ENCODE data around the gene C7orf25. TPM values are rescaled to one million over a fixed set of nuclear protein-coding genes. Genes with fewer than 3 reads are reported as not detected.

C7orf25 gene
- total RNA-seq, 1 experiment from 2014 or later, result 2.7 TPM

- POLR2A ChIA-PET, result no interaction called here
- Mint-ChIP-seq H3K27ac (ENCODE audit: unreplicated experiment) (no peak overlapping the region), H3K9me3 (ENCODE audit: unreplicated experiment) (no peaks in the 10 kb centered on the region), H3K4me1 (ENCODE audit: low read depth, unreplicated experiment) (peaks cover 8% of the 10 kb centered on the region), H3K36me3 (ENCODE audit: insufficient read depth, unreplicated experiment) (peaks cover 49% of the 10 kb centered on the region), H3K4me3 (ENCODE audit: unreplicated experiment) (no peak overlapping the region), H3K27me3 (ENCODE audit: insufficient read depth, unreplicated experiment) (no peaks in the 10 kb centered on the region)
- Histone ChIP-seq H3K4me3 (ENCODE audit: low read depth, low read length) (no peak overlapping the region), H3K36me3 (ENCODE audit: control insufficient read depth, insufficient read depth, low read length) (no peaks in the 10 kb centered on the region), H3K9me3 (no peaks in the 10 kb centered on the region), H3K27me3 (replicated peaks; ENCODE audit: control insufficient read depth, insufficient read depth, low read length) (no peaks in the 10 kb centered on the region), H3K4me1 (0 out of 2 replicates have a peak, but pooled peaks cover 6% of the 10 kb centered on the region)
- intact Hi-C loops (cut with micrococcal nuclease; ENCODE audit: unreplicated experiment), result no loop called here
- CTCF ChIA-PET, result no interaction called here
- DNase-seq, result no peak
- no peak for TF ChIP-seq CTCF (IDR thresholded peaks at IDR 0.05; ENCODE audit: insufficient read depth in 1 of 2, low read depth in 1 of 2, low read length in 1 of 2, severe bottlenecking in 1 of 2, unreplicated experiment in 1 of 2)
- BruUV-seq (replicated peaks), result no TSS peak
Observed at GRCh38 chr7:42914421-42915045, 2.7 kb upstream of the C7orf25 start.

GRCh38 chr7:42914009-42914408 lies 2.1 kb upstream of the C7orf25 start:
- no peaks in the 10 kb centered on the region for H3K27me3 Mint-ChIP-seq (ENCODE audit: insufficient read depth, unreplicated experiment)

GRCh38 chr7:42913591-42913990 lies 1.7 kb upstream of the C7orf25 start:
- no peak for DNase-seq
- 0 out of 2 replicates have a peak, but pooled peaks cover 10% of the 10 kb centered on the region for H3K4me1 ChIP-seq
- no peak overlapping the region for H3K4me3 ChIP-seq (ENCODE audit: low read depth, low read length)
- Mint-ChIP-seq H3K4me1 (ENCODE audit: low read depth, unreplicated experiment) (peaks cover 9% of the 10 kb centered on the region), H3K27ac (ENCODE audit: unreplicated experiment) (no peak overlapping the region), H3K36me3 (ENCODE audit: insufficient read depth, unreplicated experiment) (peaks cover 40% of the 10 kb centered on the region), H3K9me3 (ENCODE audit: unreplicated experiment) (no peaks in the 10 kb centered on the region), H3K4me3 (ENCODE audit: unreplicated experiment) (no peak overlapping the region), H3K27me3 (ENCODE audit: insufficient read depth, unreplicated experiment) (no peaks in the 10 kb centered on the region)
- intact Hi-C loops (cut with micrococcal nuclease; ENCODE audit: unreplicated experiment), result no loop called here
- no peak for TF ChIP-seq CTCF (IDR thresholded peaks at IDR 0.05; ENCODE audit: insufficient read depth in 1 of 2, low read depth in 1 of 2, low read length in 1 of 2, severe bottlenecking in 1 of 2, unreplicated experiment in 1 of 2)
- H3K9me3 ChIP-seq, result no peaks in the 10 kb centered on the region
- ChIA-PET CTCF (no interaction called here), POLR2A (no interaction called here)
- no peaks in the 10 kb centered on the region for H3K36me3 ChIP-seq (ENCODE audit: control insufficient read depth, insufficient read depth, low read length)
- no TSS peak for BruUV-seq (replicated peaks)
- no peaks in the 10 kb centered on the region for H3K27me3 ChIP-seq (replicated peaks; ENCODE audit: control insufficient read depth, insufficient read depth, low read length)

More at GRCh38 chr7:42914009-42914408, 2.1 kb upstream of the C7orf25 start:
- Histone ChIP-seq H3K9me3 (no peaks in the 10 kb centered on the region), H3K27me3 (replicated peaks; ENCODE audit: control insufficient read depth, insufficient read depth, low read length) (no peaks in the 10 kb centered on the region), H3K4me3 (ENCODE audit: low read depth, low read length) (no peak overlapping the region), H3K4me1 (0 out of 2 replicates have a peak, but pooled peaks cover 6% of the 10 kb centered on the region), H3K36me3 (ENCODE audit: control insufficient read depth, insufficient read depth, low read length) (no peaks in the 10 kb centered on the region)
- intact Hi-C loops (cut with micrococcal nuclease; ENCODE audit: unreplicated experiment), result no loop called here
- H3K27ac Mint-ChIP-seq (ENCODE audit: unreplicated experiment), result no peak overlapping the region
- no peak for DNase-seq
- no TSS peak for BruUV-seq (replicated peaks)
- H3K36me3 Mint-ChIP-seq (ENCODE audit: insufficient read depth, unreplicated experiment), result peaks cover 44% of the 10 kb centered on the region
- POLR2A ChIA-PET, result no interaction called here
- CTCF ChIA-PET, result no interaction called here
- TF ChIP-seq CTCF (IDR thresholded peaks at IDR 0.05; ENCODE audit: insufficient read depth in 1 of 2, low read depth in 1 of 2, low read length in 1 of 2, severe bottlenecking in 1 of 2, unreplicated experiment in 1 of 2), result no peak
- H3K4me3 Mint-ChIP-seq (ENCODE audit: unreplicated experiment), result no peak overlapping the region
- H3K4me1 Mint-ChIP-seq (ENCODE audit: low read depth, unreplicated experiment), result peaks cover 8% of the 10 kb centered on the region
- no peaks in the 10 kb centered on the region for H3K9me3 Mint-ChIP-seq (ENCODE audit: unreplicated experiment)
